NCI-H1417 (cell line): Measurements from ENCODE around the gene MRPL33.

ENCODE experiments used
- DNase-seq, 3 experiments: peaks; one replicate each; lab custom pipeline; 2025; lab: John Stamatoyannopoulos, UW

The MRPL33 gene

DNA sequence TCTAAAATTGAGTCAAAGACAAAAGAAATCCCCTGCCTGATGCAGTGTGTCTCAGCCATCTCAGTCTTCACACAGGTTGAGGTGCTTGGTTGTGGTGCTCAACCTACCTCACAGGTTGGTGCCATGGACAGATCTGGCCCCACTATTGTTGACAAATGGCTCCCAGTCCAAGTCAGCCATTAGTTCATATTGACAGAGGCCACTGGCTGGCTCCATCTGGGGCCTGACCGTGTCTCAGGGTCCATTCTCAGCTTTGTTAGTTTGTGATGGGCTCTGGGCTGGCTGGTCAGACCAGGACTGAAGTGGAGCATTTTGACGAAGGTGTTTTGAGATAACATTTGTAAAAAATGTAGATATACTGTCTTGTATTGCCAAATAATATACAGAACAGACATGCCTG lies 36.9 kb downstream of the MRPL33 start:
- no peak for DNase-seq

GRCh38 chr2:27808984-27809383 lies 37.5 kb downstream of the MRPL33 start:
- no peak for DNase-seq

GRCh38 chr2:27809761-27810241 lies 38.3 kb downstream of the MRPL33 start:
- no peak for DNase-seq

GRCh38 chr2:27810455-27810854 lies 38.9 kb downstream of the MRPL33 start:
- DNase-seq, result no peak

DNA sequence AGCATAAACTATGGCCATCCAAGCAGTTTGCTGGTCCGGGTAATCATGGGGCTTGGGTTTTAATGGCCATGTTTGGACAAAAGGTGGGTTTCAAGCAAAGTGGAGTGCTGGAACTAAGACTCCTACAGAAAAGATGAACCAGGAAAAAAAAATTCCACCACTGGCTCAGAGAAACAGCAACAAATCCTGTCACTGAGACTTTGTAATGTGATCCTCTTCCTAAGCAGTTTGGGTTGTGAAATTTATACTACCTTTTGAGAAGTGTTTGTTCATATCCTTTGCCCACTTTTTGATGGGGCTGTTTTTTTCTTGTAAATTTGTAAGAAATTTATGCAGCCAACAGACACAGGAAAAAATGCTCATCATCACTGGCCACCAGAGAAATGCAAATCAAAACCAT lies 40.2 kb downstream of the MRPL33 start:
- DNase-seq, result no peak

- DNase-seq, result no peak
Measured at GRCh38 chr2:27814758-27815157, 43.2 kb downstream of the MRPL33 start.

GRCh38 chr2:27815860-27816438 lies 44.4 kb downstream of the MRPL33 start:
- no peak for DNase-seq

- DNase-seq, result no peak
Measured at GRCh38 chr2:27822049-27822448, 50.5 kb downstream of the MRPL33 start.

DNA sequence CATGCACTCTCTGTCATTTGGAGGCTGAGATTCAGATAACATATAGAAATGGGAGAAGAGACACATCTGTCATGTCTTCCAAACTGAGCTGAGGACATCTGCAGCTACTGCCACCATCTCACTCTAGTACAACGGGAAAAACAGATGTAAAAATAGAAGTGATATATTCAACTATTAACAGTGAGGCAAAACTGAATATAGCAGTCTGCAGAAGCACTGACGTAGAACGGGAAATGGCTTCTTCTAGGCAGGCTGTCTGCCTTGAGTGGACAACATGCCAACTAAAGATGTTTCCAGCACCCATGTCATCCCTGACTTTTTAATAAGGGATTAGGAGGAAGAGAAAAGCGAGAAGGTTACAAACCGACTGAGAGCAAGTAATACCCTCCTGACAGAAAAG lies 51.6 kb downstream of the MRPL33 start:
- DNase-seq, result no peak

GRCh38 chr2:27823569-27823968 lies 52.0 kb downstream of the MRPL33 start:
- no peak for DNase-seq

DNA sequence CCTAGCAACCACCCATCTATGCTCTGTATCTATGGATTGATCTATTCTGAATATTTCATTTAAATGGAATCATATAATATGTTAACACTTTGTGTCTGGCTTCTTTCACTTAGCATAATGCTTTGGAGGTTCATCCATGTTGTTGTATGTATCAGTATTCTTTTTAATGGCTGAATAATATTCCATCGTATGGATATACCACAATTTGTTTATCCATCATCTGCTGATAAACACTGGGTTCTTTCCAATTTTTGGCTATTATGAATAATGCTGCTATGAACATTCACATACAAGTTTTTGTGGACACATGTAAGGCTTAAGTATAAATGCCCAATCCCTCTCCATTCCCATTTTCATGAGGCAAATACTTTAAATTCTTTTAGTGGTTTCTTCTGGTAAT lies 52.9 kb downstream of the MRPL33 start:
- DNase-seq, result no peak

DNA sequence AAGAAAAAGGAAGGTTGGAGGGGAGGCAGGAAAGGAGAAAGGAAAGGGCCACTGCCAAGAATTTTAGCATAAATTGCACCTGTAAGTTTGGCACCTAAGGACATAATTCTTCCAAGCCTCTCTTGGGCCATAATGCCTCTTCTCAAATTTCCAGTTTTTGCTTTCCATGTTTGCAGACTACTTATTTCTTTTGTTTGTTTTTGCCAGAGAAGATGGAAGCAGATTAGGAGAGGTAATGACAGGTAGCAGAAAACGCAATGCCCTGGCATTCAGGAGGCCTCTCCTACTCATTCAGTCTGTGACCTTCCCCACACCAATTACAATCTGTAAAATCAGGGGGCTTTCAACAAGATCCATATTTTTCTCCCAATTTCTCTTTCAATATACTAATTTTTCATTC lies 56.8 kb downstream of the MRPL33 start:
- peak; percentile 12 to 79 (median 76) for DNase-seq
